ENCODE results near the gene MYO1F. TPM values are rescaled to one million over a fixed set of nuclear protein-coding genes. Genes with fewer than 3 reads are reported as not detected.

The MYO1F gene
- total and polyA plus RNA-seq, 2 donors (not counting 1 experiment from before 2014, with no cell fraction given): 76.3 to 126 TPM

GRCh38 chr19:8552810-8553209, 24.4 kb downstream of the MYO1F start:
- intact Hi-C loops (cut with micrococcal nuclease): no loop called here
- no peak for ATAC-seq (ENCODE audit: low read depth)
- Histone ChIP-seq H3K79me2 (ENCODE audit: control insufficient read depth, insufficient read depth, low read length) (peaks cover 2% of the 10 kb centered on the region), H3K27ac (ENCODE audit: low read length in 2 of 2) (no peak overlapping the region), H3K4me3 (ENCODE audit: control extremely low read depth in 1 of 5, extremely low read depth in 1 of 5, insufficient read depth in 1 of 5, low read depth in 2 of 5, low read length in 4 of 5) (no peak overlapping the region), H3K4me2 (replicated peaks; ENCODE audit: low read depth, low read length, poor library complexity, severe bottlenecking) (no peak overlapping the region), H3K9ac (ENCODE audit: low read length) (no peak overlapping the region), H4K20me1 (ENCODE audit: control insufficient read depth, insufficient read depth, low read length, poor library complexity, severe bottlenecking) (peaks cover 5% of the 10 kb centered on the region), H3K36me3 (replicated peaks in 1 of 2; ENCODE audit: control extremely low read depth in 1 of 2, control insufficient read depth in 1 of 2, extremely low read depth in 1 of 2, insufficient read depth in 2 of 2, low read length in 1 of 2) (peaks cover 0 to 32% of the 10 kb centered on the region in 2 experiments), H2AFZ (ENCODE audit: insufficient read depth, low read depth, low read length, poor library complexity, severe bottlenecking) (no peak overlapping the region), H3K9me3 (ENCODE audit: control extremely low read depth in 1 of 3, control insufficient read depth in 2 of 3, insufficient read depth in 1 of 3, low read length in 2 of 3) (no peaks in the 10 kb centered on the region), H3K4me1 (ENCODE audit: control insufficient read depth in 2 of 2, insufficient read depth in 2 of 2, low read length in 2 of 2) (no peaks in the 10 kb centered on the region), H3K27me3 (replicated peaks in 1 of 4; ENCODE audit: control extremely low read depth in 1 of 4, control insufficient read depth in 3 of 4, insufficient read depth in 4 of 4, low read length in 3 of 4) (no peaks in the 10 kb centered on the region)
- no peak overlapping the region for H3K4me3 Mint-ChIP-seq
- no peaks in the 10 kb centered on the region for H3K27me3 Mint-ChIP-seq
- no peaks in the 10 kb centered on the region for H3K4me1 Mint-ChIP-seq
- peak overlapping the region; percentile 15 for H3K27ac Mint-ChIP-seq
- DNase-seq: no peak
- H3K9me3 Mint-ChIP-seq (ENCODE audit: insufficient read depth): no peaks in the 10 kb centered on the region
- WGBS (ENCODE audit: insufficient coverage): 98% methylated on average over 10 of the region's 10 CpGs
- POLR2A ChIA-PET: no interaction called here
- TF ChIP-seq CTCF (IDR thresholded peaks at IDR 0.05): no peak
- no peak for TF ChIP-seq EZH2 (IDR thresholded peaks at IDR 0.05; ENCODE audit: borderline replicate concordance, insufficient read depth, low read depth, low read length, poor library complexity, severe bottlenecking)
- CTCF ChIA-PET: interaction anchor here (0.7 to 1.4 kb wide), 2 partner anchors 26 to 27 kb away, joined by 3 to 4 read pairs; no protein-coding TSS in a partner anchor

GRCh38 chr19:8550070-8550469, 27.2 kb downstream of the MYO1F start:
- Histone ChIP-seq H3K9ac (ENCODE audit: low read length) (no peak overlapping the region), H3K27ac (ENCODE audit: low read length in 2 of 2) (no peak overlapping the region), H3K27me3 (replicated peaks in 1 of 4; ENCODE audit: control extremely low read depth in 1 of 4, control insufficient read depth in 3 of 4, insufficient read depth in 4 of 4, low read length in 3 of 4) (no peaks in the 10 kb centered on the region), H3K4me1 (ENCODE audit: control insufficient read depth in 2 of 2, insufficient read depth in 2 of 2, low read length in 2 of 2) (no peaks in the 10 kb centered on the region), H2AFZ (ENCODE audit: insufficient read depth, low read depth, low read length, poor library complexity, severe bottlenecking) (no peak overlapping the region), H3K4me3 (ENCODE audit: control extremely low read depth in 1 of 5, extremely low read depth in 1 of 5, insufficient read depth in 1 of 5, low read depth in 2 of 5, low read length in 4 of 5) (no peak overlapping the region), H3K9me3 (ENCODE audit: control extremely low read depth in 1 of 3, control insufficient read depth in 2 of 3, insufficient read depth in 1 of 3, low read length in 2 of 3) (no peaks in the 10 kb centered on the region), H3K36me3 (replicated peaks in 1 of 2; ENCODE audit: control extremely low read depth in 1 of 2, control insufficient read depth in 1 of 2, extremely low read depth in 1 of 2, insufficient read depth in 2 of 2, low read length in 1 of 2) (peaks cover 2 to 35% of the 10 kb centered on the region in 2 experiments), H3K79me2 (ENCODE audit: control insufficient read depth, insufficient read depth, low read length) (no peaks in the 10 kb centered on the region), H4K20me1 (ENCODE audit: control insufficient read depth, insufficient read depth, low read length, poor library complexity, severe bottlenecking) (no peaks in the 10 kb centered on the region), H3K4me2 (replicated peaks; ENCODE audit: low read depth, low read length, poor library complexity, severe bottlenecking) (no peak overlapping the region)
- intact Hi-C loops (cut with micrococcal nuclease): no loop called here
- DNase-seq (no peak), ATAC-seq (ENCODE audit: low read depth) (no peak)
- Mint-ChIP-seq H3K9me3 (ENCODE audit: insufficient read depth) (no peaks in the 10 kb centered on the region), H3K27me3 (no peaks in the 10 kb centered on the region), H3K4me1 (no peaks in the 10 kb centered on the region), H3K4me3 (no peak overlapping the region), H3K27ac (no peak overlapping the region)
- no peak for TF ChIP-seq EZH2 (IDR thresholded peaks at IDR 0.05; ENCODE audit: borderline replicate concordance, insufficient read depth, low read depth, low read length, poor library complexity, severe bottlenecking)
- no peak for TF ChIP-seq CTCF (IDR thresholded peaks at IDR 0.05)
- ChIA-PET POLR2A (no interaction called here), CTCF (interaction anchor here (1.7 to 1.8 kb wide), 2 partner anchors 29 to 31 kb away, joined by 4 read pairs; no protein-coding TSS in a partner anchor)
- WGBS (ENCODE audit: insufficient coverage): 98% methylated on average over 15 of the region's 15 CpGs

All from B cell (primary cell).